ENCODE data around the gene ADRB1.

Gene ADRB1

GRCh38 chr10:114026189-114027040 is 17.3 kb upstream of the ADRB1 start:
- DNase-seq (ENCODE audit: low spot score) = peak; percentile 59

- DNase-seq (ENCODE audit: low spot score) = no peak
Measured at GRCh38 chr10:114027041-114027394, 16.6 kb upstream of the ADRB1 start.

GRCh38 chr10:114027951-114028350 is 15.7 kb upstream of the ADRB1 start:
- no peak for DNase-seq (ENCODE audit: low spot score)

- no peak for DNase-seq (ENCODE audit: low spot score)
Measured at GRCh38 chr10:114028425-114028824, 15.2 kb upstream of the ADRB1 start.

GRCh38 chr10:114029655-114030054 is 14.0 kb upstream of the ADRB1 start:
- DNase-seq (ENCODE audit: low spot score) = no peak

- no peak for DNase-seq (ENCODE audit: low spot score)
Measured at GRCh38 chr10:114030140-114030539, 13.5 kb upstream of the ADRB1 start.

- no peak for DNase-seq (ENCODE audit: low spot score)
Measured at GRCh38 chr10:114031073-114031972, 12.3 kb upstream of the ADRB1 start.

GRCh38 chr10:114033566-114033965 is 10.1 kb upstream of the ADRB1 start:
- DNase-seq (ENCODE audit: low spot score) = no peak

- no peak for DNase-seq (ENCODE audit: low spot score)
Measured at GRCh38 chr10:114034923-114035645, 8.6 kb upstream of the ADRB1 start.

GRCh38 chr10:114035791-114036190 is 7.9 kb upstream of the ADRB1 start:
- no peak for DNase-seq (ENCODE audit: low spot score)

- DNase-seq (ENCODE audit: low spot score) = no peak
Measured at GRCh38 chr10:114038819-114039218, 4.8 kb upstream of the ADRB1 start.

- DNase-seq (ENCODE audit: low spot score) = no peak
Measured at GRCh38 chr10:114041166-114041565, 2.5 kb upstream of the ADRB1 start.

GRCh38 chr10:114042895-114043531 is 653 bp upstream of the ADRB1 start:
- DNase-seq (ENCODE audit: low spot score) = peak; percentile 31

- peak; percentile 14 for DNase-seq (ENCODE audit: low spot score)
Measured at GRCh38 chr10:114044247-114045135, 825 bp downstream of the ADRB1 start.

GRCh38 chr10:114045136-114046086 is 1.7 kb downstream of the ADRB1 start:
- DNase-seq (ENCODE audit: low spot score) = peak; percentile 64

- DNase-seq (ENCODE audit: low spot score) = no peak
Measured at GRCh38 chr10:114046087-114046458, 2.4 kb downstream of the ADRB1 start.

- no peak for DNase-seq (ENCODE audit: low spot score)
Measured at GRCh38 chr10:114048472-114048871, 4.8 kb downstream of the ADRB1 start.

- no peak for DNase-seq (ENCODE audit: low spot score)
Measured at GRCh38 chr10:114051714-114052113, 8.0 kb downstream of the ADRB1 start.

- DNase-seq (ENCODE audit: low spot score) = no peak
Measured at GRCh38 chr10:114052255-114052654, 8.6 kb downstream of the ADRB1 start.

GRCh38 chr10:114053946-114054345 is 10.3 kb downstream of the ADRB1 start:
- peak; percentile 29 for DNase-seq (ENCODE audit: low spot score)
